Common myeloid progenitor, CD34-positive (primary cell): ENCODE results near the gene RSBN1.
A peak's percentile ranks its signal among the peaks of the same experiment; 100 is the strongest.
"Not testable (repeated sequence)": the region's sequence is repeated elsewhere in the genome, so short reads cannot be mapped to it uniquely, and the experiment has no call there.

Experiments
- CTCF ChIA-PET: fragments of 350-600 bp; sonication (Branson Sonifier 250); formaldehyde crosslinking; loops from one replicate; lab custom pipeline; 2021; ENCODE audit warnings: antibody characterized with exemption; lab: Charles Lee
- POLR2A ChIA-PET: fragments of 350-600 bp; sonication (Branson Sonifier 250); formaldehyde crosslinking; loops from one replicate; lab custom pipeline; 2021; ENCODE audit warnings: antibody characterized with exemption; lab: Charles Lee
- DNase-seq, 3 donors: peaks; one replicate each; pipeline versions ENCODE4 v3.0.0 to v3.0.0-alpha.2; 2013
- H3K27ac ChIP-seq, 2 experiments: 1 replicate in 1 of 2; 2 replicates in 1 of 2; pipeline ENCODE4 v1.7.0; 2013; ENCODE audit warnings: inconsistent platforms in 2 of 2, low read length in 2 of 2, mild to moderate bottlenecking in 2 of 2, low read depth in 1 of 2, moderate library complexity in 1 of 2; ENCODE audit not compliant: severe bottlenecking in 2 of 2, insufficient read depth in 1 of 2, poor library complexity in 1 of 2
- H3K27me3 ChIP-seq, 5 experiments: replicated peaks in 2 of 5; 1 replicate in 3 of 5; 2 replicates in 2 of 5; pipeline versions ENCODE4 v1.6.1 to v1.7.0; 2013; ENCODE audit warnings: low read length in 4 of 5, mild to moderate bottlenecking in 2 of 5, moderate library complexity in 2 of 5, inconsistent platforms in 1 of 5; ENCODE audit not compliant: insufficient read depth in 5 of 5, control insufficient read depth in 4 of 5
- H3K36me3 ChIP-seq, 4 experiments: 1 replicate in 2 of 4; 2 replicates in 2 of 4; pipeline versions ENCODE4 v1.6.1 to v1.7.0; 2013; ENCODE audit warnings: low read length in 3 of 4, control low read depth in 1 of 4, mild to moderate bottlenecking in 1 of 4; ENCODE audit not compliant: control insufficient read depth in 4 of 4, insufficient read depth in 4 of 4
- H3K4me1 ChIP-seq, 4 experiments: 1 replicate in 3 of 4; 2 replicates in 1 of 4; pipeline versions ENCODE4 v1.6.1 to v1.7.1; 2013; ENCODE audit warnings: low read length in 3 of 4, mild to moderate bottlenecking in 3 of 4, control low read depth in 1 of 4, inconsistent platforms in 1 of 4, moderate library complexity in 1 of 4; ENCODE audit not compliant: control insufficient read depth in 4 of 4, insufficient read depth in 4 of 4; ENCODE audit errors: control extremely low read depth in 1 of 4
- H3K4me3 ChIP-seq, 7 experiments: 1 replicate in 4 of 7; 2 replicates in 3 of 7; pipeline versions ENCODE4 v1.5.1 to v1.7.0; 2013; ENCODE audit warnings: mild to moderate bottlenecking in 7 of 7, low read length in 6 of 7, moderate library complexity in 6 of 7, inconsistent platforms in 2 of 7, low read depth in 2 of 7, control low read depth in 1 of 7; ENCODE audit not compliant: insufficient read depth in 4 of 7, control insufficient read depth in 1 of 7; ENCODE audit errors: extremely low read depth in 1 of 7
- H3K9me3 ChIP-seq, 5 experiments: 1 replicate in 4 of 5; 2 replicates in 1 of 5; pipeline versions ENCODE4 v1.6.1 to v1.7.1; 2013; ENCODE audit warnings: low read length in 4 of 5, mild to moderate bottlenecking in 2 of 5, inconsistent platforms in 1 of 5, low read depth in 1 of 5, moderate library complexity in 1 of 5; ENCODE audit not compliant: control insufficient read depth in 4 of 5, insufficient read depth in 2 of 5; ENCODE audit errors: control extremely low read depth in 1 of 5
- WGBS: methylation state at CpG from one replicate; pipeline ENCODE4 v1.1.5; 2013; ENCODE audit not compliant: insufficient coverage; 5-methylcytosine and 5-hydroxymethylcytosine counted together

Gene RSBN1

DNA sequence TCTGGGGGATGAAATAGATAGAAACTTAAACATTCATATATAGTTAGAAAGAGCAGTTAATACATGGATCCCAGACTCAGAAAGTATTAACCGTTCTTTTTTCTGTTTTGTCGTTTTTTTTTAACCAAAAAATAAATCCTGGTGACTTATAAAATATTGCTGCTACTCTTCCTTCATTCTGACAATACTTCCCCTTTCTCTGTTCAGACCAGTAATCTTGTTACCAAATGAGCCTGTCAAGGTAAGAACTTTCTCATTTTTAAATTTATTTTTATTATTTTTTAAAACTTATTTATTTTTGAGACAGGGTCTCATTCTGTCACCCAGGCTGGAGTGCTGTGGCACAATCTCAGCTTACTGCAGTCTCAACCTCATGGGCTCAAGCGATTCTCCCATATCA, 45.5 kb upstream of the RSBN1 start:
- CTCF ChIA-PET, result interaction anchor here (0.6 to 4.2 kb wide), 3 partner anchors 14 to 77 kb away, joined by 3 to 21 read pairs (median 4); no protein-coding TSS in a partner anchor
- H3K4me3 ChIP-seq, result no peak overlapping the region
- H3K4me1 ChIP-seq, result peaks cover 18 to 46% (median 30%) of the 10 kb centered on the region in 4 experiments
- DNase-seq, result peak in 2 of 3 donors; percentile 44 to 61
- peaks cover 3 to 30% (median 10%) of the 10 kb centered on the region in 4 experiments for H3K36me3 ChIP-seq
- no peaks in the 10 kb centered on the region for H3K9me3 ChIP-seq
- H3K27ac ChIP-seq, result peak overlapping the region in 1 of 2 experiments; percentile 25
- POLR2A ChIA-PET, result interaction anchor here (0.6 kb wide), 1 partner anchor 10 kb away, joined by 8 read pairs; no protein-coding TSS in a partner anchor
- no CpG with 5 or more reads among the region's 3 CpGs for WGBS
- H3K27me3 ChIP-seq, result no peaks in the 10 kb centered on the region

GRCh38 chr1:113856401-113856790, 44.1 kb upstream of the RSBN1 start:
- no peak for DNase-seq
- POLR2A ChIA-PET, result no interaction called here
- peaks cover 5 to 32% (median 10%) of the 10 kb centered on the region in 4 experiments for H3K36me3 ChIP-seq
- no peak overlapping the region for H3K27ac ChIP-seq
- 100% methylated on average over 1 of the region's 2 CpGs for WGBS
- no peaks in the 10 kb centered on the region for H3K27me3 ChIP-seq
- H3K9me3 ChIP-seq, result no peaks in the 10 kb centered on the region
- peaks cover 18 to 39% (median 29%) of the 10 kb centered on the region in 4 experiments for H3K4me1 ChIP-seq
- no peak overlapping the region for H3K4me3 ChIP-seq
- CTCF ChIA-PET, result interaction anchor here (0.9 to 2.3 kb wide), 10 partner anchors 10 to 93 kb away, joined by 3 to 8 read pairs (median 4); no protein-coding TSS in a partner anchor

- ChIA-PET CTCF (interaction anchor here (0.9 to 2.3 kb wide), 11 partner anchors 10 to 93 kb away, joined by 3 to 8 read pairs (median 4); no protein-coding TSS in a partner anchor), POLR2A (no interaction called here)
- no peak overlapping the region for H3K4me3 ChIP-seq
- no peak overlapping the region for H3K27ac ChIP-seq
- no peak for DNase-seq
- H3K36me3 ChIP-seq, result peaks cover 5 to 32% (median 10%) of the 10 kb centered on the region in 4 experiments
- H3K4me1 ChIP-seq, result peaks cover 18 to 35% (median 28%) of the 10 kb centered on the region in 4 experiments
- H3K9me3 ChIP-seq, result no peaks in the 10 kb centered on the region
- WGBS, result 100% methylated on average over 4 of the region's 4 CpGs
- no peaks in the 10 kb centered on the region for H3K27me3 ChIP-seq
Measured at GRCh38 chr1:113855630-113856400, 43.5 kb upstream of the RSBN1 start.

- no peak overlapping the region for H3K4me3 ChIP-seq
- no peak overlapping the region for H3K27ac ChIP-seq
- no peaks in the 10 kb centered on the region for H3K9me3 ChIP-seq
- POLR2A ChIA-PET, result no interaction called here
- H3K4me1 ChIP-seq, result peaks cover 12 to 20% (median 17%) of the 10 kb centered on the region in 4 experiments
- CTCF ChIA-PET, result no interaction called here
- no CpG with 5 or more reads among the region's 1 CpG for WGBS
- no peak for DNase-seq
- H3K27me3 ChIP-seq, result no peaks in the 10 kb centered on the region
- H3K36me3 ChIP-seq, result peaks cover 5 to 32% (median 10%) of the 10 kb centered on the region in 4 experiments
Measured at GRCh38 chr1:113854234-113854633, 42.0 kb upstream of the RSBN1 start.

DNA sequence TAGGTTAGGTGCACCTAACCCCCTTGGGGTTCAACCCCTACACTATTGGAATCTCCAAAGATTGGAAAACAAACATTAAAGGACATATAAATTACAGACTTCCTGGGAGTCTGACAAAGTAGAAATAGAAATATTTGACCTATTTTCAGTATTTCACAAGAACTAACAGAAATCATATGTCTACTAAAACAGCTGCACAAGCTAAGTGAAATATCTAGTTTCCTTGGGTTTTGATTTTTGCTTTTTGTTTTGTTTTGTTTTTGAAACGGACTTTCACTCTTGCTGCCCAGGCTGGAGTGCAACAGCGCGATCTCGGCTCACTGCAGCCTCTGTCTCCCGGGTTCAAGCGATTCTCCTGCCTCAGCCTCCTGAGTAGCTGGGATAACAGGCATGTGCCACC, 40.4 kb upstream of the RSBN1 start:
- H3K27me3 ChIP-seq, DNase-seq, H3K9me3 ChIP-seq, H3K4me1 ChIP-seq, CTCF ChIA-PET, H3K4me3 ChIP-seq, POLR2A ChIA-PET, H3K27ac ChIP-seq: not testable (repeated sequence)
- H3K36me3 ChIP-seq, result peaks cover 5 to 37% (median 10%) of the 10 kb centered on the region in 4 experiments
- WGBS, result 91% methylated on average over 6 of the region's 6 CpGs

DNA sequence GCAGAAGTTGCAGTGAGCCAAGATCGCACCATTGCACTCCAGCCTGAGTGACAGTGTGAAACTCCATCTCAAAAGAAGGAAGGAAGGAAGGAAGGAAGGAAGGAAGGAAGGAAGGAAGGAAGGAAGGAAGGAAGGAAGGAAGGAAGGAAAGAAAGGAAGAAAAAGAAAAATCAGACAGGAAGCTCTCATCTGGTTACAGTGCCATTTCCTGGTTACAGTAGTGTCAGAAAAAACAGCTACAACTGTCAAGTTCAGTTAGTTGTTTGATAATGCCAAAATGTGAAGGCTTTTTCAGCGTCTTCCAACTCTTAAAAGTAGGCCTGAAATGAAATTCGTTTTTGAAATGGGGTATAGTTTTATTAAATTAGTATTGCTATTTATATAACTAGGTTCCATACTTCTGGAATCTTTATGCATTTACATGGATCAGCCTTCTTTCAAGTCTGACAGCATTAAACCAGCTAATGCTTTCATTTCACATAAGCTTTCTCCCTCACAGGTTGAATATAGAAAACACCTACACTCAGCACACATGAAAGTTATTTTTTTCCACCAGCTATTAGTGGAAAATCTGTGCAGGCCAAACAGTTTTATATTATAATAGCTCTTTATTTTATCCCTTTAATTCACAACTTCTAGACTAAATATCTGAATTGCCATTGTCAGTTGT, 38.0 kb upstream of the RSBN1 start:
- H3K36me3 ChIP-seq, result peaks cover 2 to 26% (median 16%) of the 10 kb centered on the region in 4 experiments
- WGBS, result no CpG with 5 or more reads among the region's 3 CpGs

More for the DNA sequence above, 38.0 kb upstream of the RSBN1 start:
- Histone ChIP-seq H3K4me3 (no peak overlapping the region), H3K27ac (no peak overlapping the region), H3K9me3 (peaks cover 0 to 3% (median 0%) of the 10 kb centered on the region in 5 experiments), H3K4me1 (no peaks in the 10 kb centered on the region), H3K27me3 (no peaks in the 10 kb centered on the region)
- no peak for DNase-seq
- POLR2A ChIA-PET, result interaction anchor here (0.7 kb wide), 1 partner anchor 8 kb away, joined by 3 read pairs; no protein-coding TSS in a partner anchor
- CTCF ChIA-PET, result interaction anchor here (0.7 to 1.3 kb wide), 7 partner anchors 10 to 122 kb away, joined by 3 to 6 read pairs (median 4); partner anchors contain the start of gene AP4B1
